HepG2 (cell line): ENCODE results near the gene ATP2A3. TPM values are rescaled to one million over a fixed set of nuclear protein-coding genes. Genes with fewer than 3 reads are reported as not detected.

Experiments
- AHR ChIP-seq: IDR thresholded peaks from 2 replicates; pipeline ENCODE4 v1.6.1; 2018; ENCODE audit warnings: missing genetic modification reagents, missing compliant biosample characterization
- ATF7 ChIP-seq, 2 experiments: fragments of 450-650 bp in 1 of 2; sonication (generic) in 1 of 2; formaldehyde crosslinking in 1 of 2; IDR thresholded peaks; 2 replicates each; pipeline versions ENCODE4 v1.4.0 to v1.6.1; 2016 to 2020; ENCODE audit warnings: antibody characterized with exemption in 1 of 2, mild to moderate bottlenecking in 1 of 2, missing genetic modification reagents in 1 of 2
- GLI4 ChIP-seq: sonication (generic); formaldehyde crosslinking; IDR thresholded peaks from 2 replicates; pipeline ENCODE4 v1.5.1; 2020; ENCODE audit warnings: missing genetic modification reagents, mild to moderate bottlenecking, moderate library complexity, borderline replicate concordance
- GZF1 ChIP-seq: sonication (generic); formaldehyde crosslinking; IDR thresholded peaks from 2 replicates; pipeline ENCODE4 v1.5.1; 2020; ENCODE audit warnings: mild to moderate bottlenecking, missing genetic modification reagents
- HNF4G ChIP-seq, 2 experiments: sonication (generic) in 1 of 2; formaldehyde crosslinking in 1 of 2; IDR thresholded peaks; 2 replicates each; pipeline versions ENCODE4 v1.4.0 to v1.6.1; 2011 to 2020; ENCODE audit warnings: borderline replicate concordance in 2 of 2, low read depth in 2 of 2, mild to moderate bottlenecking in 2 of 2, low read length in 1 of 2, missing genetic modification reagents in 1 of 2, moderate library complexity in 1 of 2
- KAT2B ChIP-seq: fragments of 150-350 bp; IDR thresholded peaks from 2 replicates; pipeline ENCODE4 v1.6.1; 2014; ENCODE audit warnings: low read depth, low read length, borderline replicate concordance
- PHF8 ChIP-seq: sonication (generic); formaldehyde crosslinking; IDR thresholded peaks from 2 replicates; pipeline ENCODE4 v1.5.0; 2020; ENCODE audit warnings: missing genetic modification reagents
- SP5 ChIP-seq: IDR thresholded peaks from 2 replicates; pipeline ENCODE4 v1.6.1; 2016; ENCODE audit warnings: low read depth, borderline replicate concordance
- SPEN ChIP-seq: sonication (generic); formaldehyde crosslinking; IDR thresholded peaks from 2 replicates; pipeline ENCODE4 v1.5.1; 2020; ENCODE audit warnings: low read depth, mild to moderate bottlenecking, missing genetic modification reagents
- TAF1 ChIP-seq: sonication (generic); formaldehyde crosslinking; IDR thresholded peaks from 2 replicates; pipeline ENCODE4 v1.4.0; 2020; ENCODE audit warnings: missing genetic modification reagents
- YEATS4 ChIP-seq: sonication (generic); formaldehyde crosslinking; IDR thresholded peaks from 2 replicates; pipeline ENCODE4 v1.4.0; 2020; ENCODE audit warnings: missing genetic modification reagents, borderline replicate concordance
- ZGPAT ChIP-seq: IDR thresholded peaks from 2 replicates; pipeline ENCODE4 v1.6.1; 2016; ENCODE audit warnings: mild to moderate bottlenecking
- ZNF687 ChIP-seq: sonication (generic); formaldehyde crosslinking; IDR thresholded peaks from 2 replicates; pipeline ENCODE4 v1.5.1; 2020; ENCODE audit warnings: mild to moderate bottlenecking, missing genetic modification reagents, moderate library complexity
- polyA plus RNA-seq, 8 experiments: library from polyadenylated mRNA; depleted of rRNA in 3 of 8; stranded (reverse) in 7 of 8; unstranded in 1 of 8; fragments of >200 nt; fragmentation: Illumina TruSeq in 4 of 8; extraction: Trizol in 4 of 8; gene quantifications; 2 replicates each; pipeline versions ENCODE4 v1.2.1 to v1.2.3, GENCODE V29; 2011 to 2016; ENCODE audit warnings: low read depth in 4 of 8, missing spikeins in 1 of 8, mixed read lengths in 1 of 8; ENCODE audit not compliant: insufficient read depth in 1 of 8
- total RNA-seq, 5 experiments: library from RNA; depleted of rRNA; stranded (reverse); fragments of >200 nt; fragmentation: Illumina TruSeq; extraction: Trizol; gene quantifications; 2 replicates each; pipeline ENCODE4 v1.2.3, GENCODE V29; 2016; ENCODE audit warnings: low read depth in 1 of 5
- TF ChIP-seq, protein P1 (sequence below): sonication (generic); formaldehyde crosslinking; IDR thresholded peaks from 2 replicates; pipeline ENCODE4 v1.9.0; 2022; ENCODE audit warnings: missing genetic modification reagents, mild to moderate bottlenecking, borderline replicate concordance
- TF ChIP-seq, protein P2 (sequence below): sonication (generic); formaldehyde crosslinking; IDR thresholded peaks from 2 replicates; pipeline ENCODE4 v1.4.0; 2020; ENCODE audit warnings: mild to moderate bottlenecking, low read depth, missing genetic modification reagents

ATP2A3 gene
- total and polyA plus RNA-seq, 2 of the 13 experiments (the other 11 are each of a cell fraction or from before 2014, with no cell fraction given) = 0.07 TPM; not detected in 1

- peak; percentile 86 for TF ChIP-seq ZNF687
- no peak for TF ChIP-seq HNF4G (IDR thresholded peaks at IDR 0.05; ENCODE audit: borderline replicate concordance, low read depth, low read length)
- 0 out of 2 replicates have a peak, but pooled peaks have one; percentile 31 for TF ChIP-seq HNF4G (CRISPR knock-in tag; IDR thresholded peaks at IDR 0.05; ENCODE audit: borderline replicate concordance, low read depth)
- TF ChIP-seq SP5 (CRISPR knock-in tag) = peak; percentile 85
- TF ChIP-seq, protein P1, sequence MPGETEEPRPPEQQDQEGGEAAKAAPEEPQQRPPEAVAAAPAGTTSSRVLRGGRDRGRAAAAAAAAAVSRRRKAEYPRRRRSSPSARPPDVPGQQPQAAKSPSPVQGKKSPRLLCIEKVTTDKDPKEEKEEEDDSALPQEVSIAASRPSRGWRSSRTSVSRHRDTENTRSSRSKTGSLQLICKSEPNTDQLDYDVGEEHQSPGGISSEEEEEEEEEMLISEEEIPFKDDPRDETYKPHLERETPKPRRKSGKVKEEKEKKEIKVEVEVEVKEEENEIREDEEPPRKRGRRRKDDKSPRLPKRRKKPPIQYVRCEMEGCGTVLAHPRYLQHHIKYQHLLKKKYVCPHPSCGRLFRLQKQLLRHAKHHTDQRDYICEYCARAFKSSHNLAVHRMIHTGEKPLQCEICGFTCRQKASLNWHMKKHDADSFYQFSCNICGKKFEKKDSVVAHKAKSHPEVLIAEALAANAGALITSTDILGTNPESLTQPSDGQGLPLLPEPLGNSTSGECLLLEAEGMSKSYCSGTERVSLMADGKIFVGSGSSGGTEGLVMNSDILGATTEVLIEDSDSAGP = peak; percentile 48; the same call in 1 of the 2 replicates
- TF ChIP-seq KAT2B = no peak
- peak; percentile 48; the same call in 1 of the 2 replicates for TF ChIP-seq AHR
- TF ChIP-seq PHF8 (CRISPR knock-in tag) = peak; percentile 94
- no peak for TF ChIP-seq ATF7 (IDR thresholded peaks at IDR 0.05)
- TF ChIP-seq ATF7 (CRISPR knock-in tag; IDR thresholded peaks at IDR 0.05) = 0 out of 2 replicates have a peak, but pooled peaks have one; percentile 22
- TF ChIP-seq, protein P2, sequence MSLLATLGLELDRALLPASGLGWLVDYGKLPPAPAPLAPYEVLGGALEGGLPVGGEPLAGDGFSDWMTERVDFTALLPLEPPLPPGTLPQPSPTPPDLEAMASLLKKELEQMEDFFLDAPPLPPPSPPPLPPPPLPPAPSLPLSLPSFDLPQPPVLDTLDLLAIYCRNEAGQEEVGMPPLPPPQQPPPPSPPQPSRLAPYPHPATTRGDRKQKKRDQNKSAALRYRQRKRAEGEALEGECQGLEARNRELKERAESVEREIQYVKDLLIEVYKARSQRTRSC (CRISPR knock-in tag) = no peak
- TF ChIP-seq SPEN (CRISPR knock-in tag) = peak; percentile 53
- peak; percentile 47; the same call in 1 of the 2 replicates for TF ChIP-seq YEATS4 (CRISPR knock-in tag)
- no peak for TF ChIP-seq GZF1
- TF ChIP-seq ZGPAT (CRISPR knock-in tag) = peak; percentile 70; the same call in 1 of the 2 replicates
- TF ChIP-seq GLI4 (CRISPR knock-in tag) = 0 out of 2 replicates have a peak, but pooled peaks have one; percentile 11
- TF ChIP-seq TAF1 (CRISPR knock-in tag) = peak; percentile 38; the same call in 1 of the 2 replicates
Observed at GRCh38 chr17:3893003-3893719, 71.1 kb downstream of the ATP2A3 start, which contains the start of gene CAMKK1 (continued).
